Measurements from ENCODE around the gene RILPL1.

Gene RILPL1

GRCh38 chr12:123502163-123502704 lies 31.3 kb downstream of the RILPL1 start:
- H3K4ac ChIP-seq (ENCODE audit: low read depth, low read length) = no peak overlapping the region

GRCh38 chr12:123499332-123499731 lies 34.2 kb downstream of the RILPL1 start:
- no peak overlapping the region for H2AFZ ChIP-seq (ENCODE audit: insufficient read depth, low read length, poor library complexity)
- no peaks in the 10 kb centered on the region for H3K79me2 ChIP-seq (ENCODE audit: control insufficient read depth, insufficient read depth, low read length, poor library complexity)
- no peak overlapping the region for H3K27ac ChIP-seq (ENCODE audit: low read depth, low read length)
- no peak overlapping the region for H2BK5ac ChIP-seq (ENCODE audit: low read depth, low read length, poor library complexity)
- no peak overlapping the region for H4K12ac ChIP-seq (ENCODE audit: low read depth, low read length)
- H2BK12ac ChIP-seq (ENCODE audit: low read length) = no peak overlapping the region
- H3K23ac ChIP-seq (ENCODE audit: low read length) = no peak overlapping the region
- H3K18ac ChIP-seq (ENCODE audit: low read length) = no peak overlapping the region
- H4K91ac ChIP-seq (ENCODE audit: low read depth, low read length) = no peak overlapping the region
- H3K4me1 ChIP-seq (ENCODE audit: control insufficient read depth in 1 of 2, insufficient read depth in 2 of 2, low read length in 2 of 2) = no peaks in the 10 kb centered on the region
- H3K36me3 ChIP-seq (ENCODE audit: control insufficient read depth in 1 of 2, insufficient read depth in 2 of 2, low read length in 2 of 2) = peaks cover 16 to 29% of the 10 kb centered on the region in 2 experiments
- H2AK5ac ChIP-seq (ENCODE audit: low read length) = no peak overlapping the region
- no peak for DNase-seq
- H3K79me1 ChIP-seq (ENCODE audit: low read length) = peaks cover 4% of the 10 kb centered on the region
- no peak overlapping the region for H4K8ac ChIP-seq (ENCODE audit: low read depth, low read length)
- H3K4me2 ChIP-seq (ENCODE audit: low read length) = no peak overlapping the region
- no peak overlapping the region for H3K4me3 ChIP-seq (ENCODE audit: low read depth, low read length)
- no peaks in the 10 kb centered on the region for H3K9me3 ChIP-seq (ENCODE audit: insufficient read depth, low read depth, low read length)
- no peak overlapping the region for H3K14ac ChIP-seq (ENCODE audit: low read length)
- no peak overlapping the region for H3K9ac ChIP-seq (ENCODE audit: low read length)
- no CpG with 5 or more reads among the region's 16 CpGs for WGBS (ENCODE audit: extremely low coverage, insufficient coverage, insufficient read length)
- no peak overlapping the region for H3K4ac ChIP-seq (ENCODE audit: low read depth, low read length)
- no peak overlapping the region for H2BK120ac ChIP-seq (ENCODE audit: insufficient read depth, low read length, poor library complexity)
- no peaks in the 10 kb centered on the region for H3K27me3 ChIP-seq (ENCODE audit: insufficient read depth, low read length)

More at GRCh38 chr12:123502163-123502704, 31.3 kb downstream of the RILPL1 start:
- DNase-seq = no peak
- WGBS (ENCODE audit: extremely low coverage, insufficient coverage, insufficient read length) = no CpG with 5 or more reads among the region's 12 CpGs
- no peaks in the 10 kb centered on the region for H3K9me3 ChIP-seq (ENCODE audit: insufficient read depth, low read depth, low read length)
- no peak overlapping the region for H4K8ac ChIP-seq (ENCODE audit: low read depth, low read length)
- H3K4me3 ChIP-seq (ENCODE audit: low read depth, low read length) = no peak overlapping the region
- no peak overlapping the region for H3K14ac ChIP-seq (ENCODE audit: low read length)
- no peak overlapping the region for H4K12ac ChIP-seq (ENCODE audit: low read depth, low read length)
- H2BK120ac ChIP-seq (ENCODE audit: insufficient read depth, low read length, poor library complexity) = no peak overlapping the region
- H3K79me2 ChIP-seq (ENCODE audit: control insufficient read depth, insufficient read depth, low read length, poor library complexity) = no peaks in the 10 kb centered on the region
- no peak overlapping the region for H3K23ac ChIP-seq (ENCODE audit: low read length)
- H3K36me3 ChIP-seq (ENCODE audit: control insufficient read depth in 1 of 2, insufficient read depth in 2 of 2, low read length in 2 of 2) = peaks cover 9 to 22% of the 10 kb centered on the region in 2 experiments
- H3K27me3 ChIP-seq (ENCODE audit: insufficient read depth, low read length) = no peaks in the 10 kb centered on the region
- H2BK5ac ChIP-seq (ENCODE audit: low read depth, low read length, poor library complexity) = no peak overlapping the region
- H2AFZ ChIP-seq (ENCODE audit: insufficient read depth, low read length, poor library complexity) = no peak overlapping the region
- no peak overlapping the region for H2BK12ac ChIP-seq (ENCODE audit: low read length)
- H3K9ac ChIP-seq (ENCODE audit: low read length) = no peak overlapping the region
- H3K79me1 ChIP-seq (ENCODE audit: low read length) = no peaks in the 10 kb centered on the region
- no peak overlapping the region for H2AK5ac ChIP-seq (ENCODE audit: low read length)
- H3K4me1 ChIP-seq (ENCODE audit: control insufficient read depth in 1 of 2, insufficient read depth in 2 of 2, low read length in 2 of 2) = no peaks in the 10 kb centered on the region
- no peak overlapping the region for H3K27ac ChIP-seq (ENCODE audit: low read depth, low read length)
- no peak overlapping the region for H4K91ac ChIP-seq (ENCODE audit: low read depth, low read length)
- no peak overlapping the region for H3K18ac ChIP-seq (ENCODE audit: low read length)
- no peak overlapping the region for H3K4me2 ChIP-seq (ENCODE audit: low read length)

- Histone ChIP-seq H3K27me3 (ENCODE audit: insufficient read depth, low read length) (no peaks in the 10 kb centered on the region), H2BK5ac (ENCODE audit: low read depth, low read length, poor library complexity) (no peak overlapping the region), H3K27ac (ENCODE audit: low read depth, low read length) (no peak overlapping the region), H3K4ac (ENCODE audit: low read depth, low read length) (no peak overlapping the region), H2AFZ (ENCODE audit: insufficient read depth, low read length, poor library complexity) (no peak overlapping the region), H3K36me3 (ENCODE audit: control insufficient read depth in 1 of 2, insufficient read depth in 2 of 2, low read length in 2 of 2) (peaks cover 16 to 31% of the 10 kb centered on the region in 2 experiments), H3K4me2 (ENCODE audit: low read length) (no peak overlapping the region), H4K12ac (ENCODE audit: low read depth, low read length) (no peak overlapping the region), H3K9me3 (ENCODE audit: insufficient read depth, low read depth, low read length) (no peaks in the 10 kb centered on the region), H3K18ac (ENCODE audit: low read length) (no peak overlapping the region), H3K79me2 (ENCODE audit: control insufficient read depth, insufficient read depth, low read length, poor library complexity) (no peaks in the 10 kb centered on the region), H3K23ac (ENCODE audit: low read length) (no peak overlapping the region), H3K4me1 (ENCODE audit: control insufficient read depth in 1 of 2, insufficient read depth in 2 of 2, low read length in 2 of 2) (no peaks in the 10 kb centered on the region), H3K9ac (ENCODE audit: low read length) (no peak overlapping the region), H4K91ac (ENCODE audit: low read depth, low read length) (no peak overlapping the region), H3K79me1 (ENCODE audit: low read length) (peaks cover 4% of the 10 kb centered on the region), H2BK12ac (ENCODE audit: low read length) (no peak overlapping the region), H2AK5ac (ENCODE audit: low read length) (no peak overlapping the region), H4K8ac (ENCODE audit: low read depth, low read length) (no peak overlapping the region), H3K4me3 (ENCODE audit: low read depth, low read length) (no peak overlapping the region), H2BK120ac (ENCODE audit: insufficient read depth, low read length, poor library complexity) (no peak overlapping the region), H3K14ac (ENCODE audit: low read length) (no peak overlapping the region)
- no CpG with 5 or more reads among the region's 13 CpGs for WGBS (ENCODE audit: extremely low coverage, insufficient coverage, insufficient read length)
- no peak for DNase-seq
Measured at GRCh38 chr12:123498126-123498825, 35.2 kb downstream of the RILPL1 start.

GRCh38 chr12:123497065-123497464 lies 36.5 kb downstream of the RILPL1 start:
- peaks cover 5% of the 10 kb centered on the region for H3K79me1 ChIP-seq (ENCODE audit: low read length)
- no peak overlapping the region for H3K14ac ChIP-seq (ENCODE audit: low read length)
- H2AK5ac ChIP-seq (ENCODE audit: low read length) = no peak overlapping the region
- DNase-seq = no peak
- no peak overlapping the region for H4K91ac ChIP-seq (ENCODE audit: low read depth, low read length)
- H2BK12ac ChIP-seq (ENCODE audit: low read length) = no peak overlapping the region
- no peaks in the 10 kb centered on the region for H3K9me3 ChIP-seq (ENCODE audit: insufficient read depth, low read depth, low read length)
- no peak overlapping the region for H3K4me3 ChIP-seq (ENCODE audit: low read depth, low read length)
- no peak overlapping the region for H4K8ac ChIP-seq (ENCODE audit: low read depth, low read length)
- no peak overlapping the region for H3K4ac ChIP-seq (ENCODE audit: low read depth, low read length)
- no peak overlapping the region for H2BK120ac ChIP-seq (ENCODE audit: insufficient read depth, low read length, poor library complexity)
- H2BK5ac ChIP-seq (ENCODE audit: low read depth, low read length, poor library complexity) = no peak overlapping the region
- no CpG with 5 or more reads among the region's 7 CpGs for WGBS (ENCODE audit: extremely low coverage, insufficient coverage, insufficient read length)
- H3K18ac ChIP-seq (ENCODE audit: low read length) = no peak overlapping the region
- H2AFZ ChIP-seq (ENCODE audit: insufficient read depth, low read length, poor library complexity) = no peak overlapping the region
- no peak overlapping the region for H3K9ac ChIP-seq (ENCODE audit: low read length)
- H3K23ac ChIP-seq (ENCODE audit: low read length) = no peak overlapping the region
- no peak overlapping the region for H3K4me2 ChIP-seq (ENCODE audit: low read length)
- no peak overlapping the region for H3K27ac ChIP-seq (ENCODE audit: low read depth, low read length)
- H3K27me3 ChIP-seq (ENCODE audit: insufficient read depth, low read length) = no peaks in the 10 kb centered on the region
- H3K4me1 ChIP-seq (ENCODE audit: control insufficient read depth in 1 of 2, insufficient read depth in 2 of 2, low read length in 2 of 2) = no peaks in the 10 kb centered on the region
- no peak overlapping the region for H4K12ac ChIP-seq (ENCODE audit: low read depth, low read length)
- no peaks in the 10 kb centered on the region for H3K79me2 ChIP-seq (ENCODE audit: control insufficient read depth, insufficient read depth, low read length, poor library complexity)
- peaks cover 16 to 31% of the 10 kb centered on the region in 2 experiments for H3K36me3 ChIP-seq (ENCODE audit: control insufficient read depth in 1 of 2, insufficient read depth in 2 of 2, low read length in 2 of 2)

Measured in trophoblast cell (in vitro differentiated cells and primary cell).